Measurements from ENCODE around the gene MLLT6. TPM values are rescaled to one million over a fixed set of nuclear protein-coding genes. Genes with fewer than 3 reads are reported as not detected.

MLLT6 gene
- total and polyA plus RNA-seq, 8 donors: 80.0 to 143 (median 116) TPM

GRCh38 chr17:38676706-38677504 lies 28.2 kb upstream of the MLLT6 start:
- Histone ChIP-seq H3K36me3 (no peaks in the 10 kb centered on the region), H3K27me3 (peaks cover 28 to 44% of the 10 kb centered on the region in 2 donors), H3K9me3 (no peaks in the 10 kb centered on the region), H3K27ac (peak overlapping the region in 1 of 2 donors; percentile 45), H3K4me1 (peaks cover 15 to 47% of the 10 kb centered on the region in 2 donors), H3K4me3 (no peak overlapping the region)
- intact Hi-C loops (cut with DNase I): loop anchor here in 1 of 2 donors (5.0 kb wide), 1 partner anchor 60 kb away; no protein-coding TSS in a partner anchor
- TF ChIP-seq, protein P1, sequence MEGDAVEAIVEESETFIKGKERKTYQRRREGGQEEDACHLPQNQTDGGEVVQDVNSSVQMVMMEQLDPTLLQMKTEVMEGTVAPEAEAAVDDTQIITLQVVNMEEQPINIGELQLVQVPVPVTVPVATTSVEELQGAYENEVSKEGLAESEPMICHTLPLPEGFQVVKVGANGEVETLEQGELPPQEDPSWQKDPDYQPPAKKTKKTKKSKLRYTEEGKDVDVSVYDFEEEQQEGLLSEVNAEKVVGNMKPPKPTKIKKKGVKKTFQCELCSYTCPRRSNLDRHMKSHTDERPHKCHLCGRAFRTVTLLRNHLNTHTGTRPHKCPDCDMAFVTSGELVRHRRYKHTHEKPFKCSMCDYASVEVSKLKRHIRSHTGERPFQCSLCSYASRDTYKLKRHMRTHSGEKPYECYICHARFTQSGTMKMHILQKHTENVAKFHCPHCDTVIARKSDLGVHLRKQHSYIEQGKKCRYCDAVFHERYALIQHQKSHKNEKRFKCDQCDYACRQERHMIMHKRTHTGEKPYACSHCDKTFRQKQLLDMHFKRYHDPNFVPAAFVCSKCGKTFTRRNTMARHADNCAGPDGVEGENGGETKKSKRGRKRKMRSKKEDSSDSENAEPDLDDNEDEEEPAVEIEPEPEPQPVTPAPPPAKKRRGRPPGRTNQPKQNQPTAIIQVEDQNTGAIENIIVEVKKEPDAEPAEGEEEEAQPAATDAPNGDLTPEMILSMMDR (IDR thresholded peaks at IDR 0.05): peak; percentile 87 to 97
- DNase-seq (peak; percentile 72 to 90 (median 86)), ATAC-seq (peak; percentile 86)

- Histone ChIP-seq H3K36me3 (no peaks in the 10 kb centered on the region), H3K27me3 (peaks cover 19 to 35% of the 10 kb centered on the region in 2 donors), H3K27ac (no peak overlapping the region), H3K4me3 (no peak overlapping the region), H3K9me3 (no peaks in the 10 kb centered on the region), H3K4me1 (peaks cover 15 to 44% of the 10 kb centered on the region in 2 donors)
- TF ChIP-seq, protein P1 (IDR thresholded peaks at IDR 0.05): no peak
- no peak for ATAC-seq
- intact Hi-C loops (cut with DNase I): loop anchor here in 1 of 2 donors (5.0 kb wide), 1 partner anchor 59 kb away; no protein-coding TSS in a partner anchor
- no peak for DNase-seq
These were observed 27.3 kb upstream of the MLLT6 start for GRCh38 chr17:38677819-38678218.

GRCh38 chr17:38681096-38681495 lies 24.0 kb upstream of the MLLT6 start:
- no peaks in the 10 kb centered on the region for H3K9me3 ChIP-seq
- intact Hi-C loops (cut with DNase I): no loop called here
- TF ChIP-seq, protein P1 (IDR thresholded peaks at IDR 0.05): no peak

GRCh38 chr17:38685491-38685890 lies 19.6 kb upstream of the MLLT6 start:
- no peaks in the 10 kb centered on the region for H3K9me3 ChIP-seq

More at GRCh38 chr17:38681096-38681495, 24.0 kb upstream of the MLLT6 start:
- peaks cover 3 to 18% of the 10 kb centered on the region in 2 donors for H3K4me1 ChIP-seq
- H3K27ac ChIP-seq: no peak overlapping the region
- DNase-seq (no peak), ATAC-seq (no peak)
- peaks cover 0 to 2% of the 10 kb centered on the region in 2 donors for H3K27me3 ChIP-seq
- no peaks in the 10 kb centered on the region for H3K36me3 ChIP-seq
- H3K4me3 ChIP-seq: no peak overlapping the region

DNA sequence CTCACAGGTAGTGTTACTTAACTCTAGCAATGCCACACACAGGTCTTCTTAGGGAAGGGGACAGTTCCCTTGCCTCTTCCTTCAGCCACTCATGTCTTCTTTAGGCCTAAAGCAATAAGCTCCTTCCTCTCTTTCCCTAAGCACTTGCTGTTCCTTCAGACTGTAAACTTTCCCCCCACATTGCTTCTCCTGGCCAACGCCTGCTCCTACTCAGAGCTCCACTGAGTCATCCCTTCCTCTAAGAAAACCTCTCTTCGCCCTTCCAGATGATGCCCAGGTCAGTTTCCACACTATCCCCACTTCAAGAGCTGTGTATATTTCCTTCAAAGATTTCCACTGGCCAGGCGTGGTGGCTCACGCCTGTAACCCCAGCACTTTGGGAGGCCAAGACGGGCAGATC lies 17.8 kb upstream of the MLLT6 start:
- intact Hi-C loops (cut with DNase I): no loop called here
- no peaks in the 10 kb centered on the region for H3K27me3 ChIP-seq
- no peak for DNase-seq
- H3K4me1 ChIP-seq: no peaks in the 10 kb centered on the region
- TF ChIP-seq, protein P1 (IDR thresholded peaks at IDR 0.05): no peak
- no peak overlapping the region for H3K27ac ChIP-seq
- H3K36me3 ChIP-seq: no peaks in the 10 kb centered on the region
- ATAC-seq: no peak
- no peak overlapping the region for H3K4me3 ChIP-seq
- H3K9me3 ChIP-seq: no peaks in the 10 kb centered on the region

More at GRCh38 chr17:38685491-38685890, 19.6 kb upstream of the MLLT6 start:
- Histone ChIP-seq H3K4me3 (no peak overlapping the region), H3K36me3 (no peaks in the 10 kb centered on the region), H3K27me3 (no peaks in the 10 kb centered on the region), H3K4me1 (no peaks in the 10 kb centered on the region), H3K27ac (peak overlapping the region in 1 of 2 donors; percentile 13)
- DNase-seq: peak in 2 of 4 donors; percentile 61 to 79
- intact Hi-C loops (cut with DNase I): no loop called here
- TF ChIP-seq, protein P1 (IDR thresholded peaks at IDR 0.05): no peak
- peak; percentile 56 for ATAC-seq
